GM23338 (cell line): Measurements from ENCODE around the gene DDX23. TPM values are rescaled to one million over a fixed set of nuclear protein-coding genes. Genes with fewer than 3 reads are reported as not detected.

Source experiments
- ATAC-seq: fragments of 200-7000 bp; cut with Tn5 transposase; 3 replicates; pipeline ENCODE4 v1.9.1; 2020
- DNase-seq: peaks from one replicate; pipeline ENCODE4 v3.0.0-alpha.2; 2015; ENCODE audit warnings: low spot score
- H2AFZ ChIP-seq: fragments of 200-600 bp; sonication (generic); 2 replicates; pipeline ENCODE4 v1.8.0; 2016; ENCODE audit warnings: antibody characterized with exemption, mild to moderate bottlenecking, moderate library complexity
- H3F3A ChIP-seq: fragments of 200-600 bp; sonication (generic); replicated peaks from 2 replicates; pipeline ENCODE4 v1.8.0; 2017; ENCODE audit warnings: antibody characterized with exemption, mixed run types, low read depth
- H3K27ac ChIP-seq: fragments of 200-600 bp; sonication (generic); 2 replicates; pipeline ENCODE4 v1.6.1; 2016; ENCODE audit warnings: low read depth
- H3K27me3 ChIP-seq: fragments of 200-600 bp; sonication (generic); 2 replicates; pipeline ENCODE4 v1.8.0; 2016; ENCODE audit warnings: mild to moderate bottlenecking, mixed run types, moderate library complexity; ENCODE audit not compliant: insufficient read depth
- H3K36me3 ChIP-seq: fragments of 200-600 bp; sonication (generic); 2 replicates; pipeline ENCODE4 v1.8.0; 2016; ENCODE audit warnings: mild to moderate bottlenecking; ENCODE audit not compliant: insufficient read depth
- H3K4me1 ChIP-seq: fragments of 200-600 bp; sonication (generic); 2 replicates; pipeline ENCODE4 v1.8.0; 2016; ENCODE audit warnings: mild to moderate bottlenecking, moderate library complexity; ENCODE audit not compliant: insufficient read depth
- H3K4me2 ChIP-seq: fragments of 200-600 bp; sonication (generic); 2 replicates; pipeline ENCODE4 v1.7.1; 2017; ENCODE audit warnings: mixed run types
- H3K4me3 ChIP-seq: fragments of 200-600 bp; sonication (generic); 2 replicates; pipeline ENCODE4 v1.6.1; 2016; ENCODE audit warnings: mixed run types
- H3K79me2 ChIP-seq: fragments of 200-600 bp; sonication (generic); replicated peaks from 2 replicates; pipeline ENCODE4 v1.8.0; 2017; ENCODE audit warnings: mild to moderate bottlenecking; ENCODE audit not compliant: insufficient read depth
- H3K9me2 ChIP-seq: fragments of 200-600 bp; sonication (generic); 2 replicates; pipeline ENCODE4 v1.8.0; 2017; ENCODE audit not compliant: insufficient read depth
- H4K20me1 ChIP-seq: fragments of 200-600 bp; sonication (generic); replicated peaks from 2 replicates; pipeline ENCODE4 v1.8.0; 2017; ENCODE audit warnings: mild to moderate bottlenecking; ENCODE audit not compliant: insufficient read depth
- H3K27ac Mint-ChIP-seq: 2 replicates; pipeline ENCODE4 v1.8.0; 2020; ENCODE audit warnings: inconsistent platforms, mild to moderate bottlenecking, moderate library complexity, mixed read lengths
- H3K27me3 Mint-ChIP-seq: 3 replicates; pipeline ENCODE4 v1.8.0; 2022; ENCODE audit warnings: low read depth, mild to moderate bottlenecking, moderate library complexity, mixed read lengths, inconsistent platforms; ENCODE audit not compliant: insufficient read depth, poor library complexity
- H3K36me3 Mint-ChIP-seq: 3 replicates; pipeline ENCODE4 v1.8.0; 2021; ENCODE audit warnings: low read depth, mild to moderate bottlenecking, inconsistent platforms, moderate library complexity, mixed read lengths
- H3K4me1 Mint-ChIP-seq: 3 replicates; pipeline ENCODE4 v1.8.0; 2020; ENCODE audit warnings: mild to moderate bottlenecking, inconsistent platforms, mixed read lengths
- H3K4me3 Mint-ChIP-seq: 3 replicates; pipeline ENCODE4 v1.8.0; 2021; ENCODE audit warnings: moderate library complexity, mild to moderate bottlenecking, inconsistent platforms, mixed read lengths
- H3K9me3 Mint-ChIP-seq: 3 replicates; pipeline ENCODE4 v1.8.0; 2020; ENCODE audit warnings: moderate library complexity, mild to moderate bottlenecking, inconsistent platforms, mixed read lengths
- EZH2phosphoT487 ChIP-seq: fragments of 200-600 bp; sonication (generic); IDR thresholded peaks from one replicate; pipeline ENCODE4 v1.8.1; 2018; ENCODE audit warnings: antibody characterized with exemption; ENCODE audit not compliant: unreplicated experiment
- NANOG ChIP-seq: IDR thresholded peaks from 2 replicates; pipeline ENCODE4 v1.6.1; 2016; ENCODE audit warnings: antibody characterized with exemption, borderline replicate concordance
- POLR2AphosphoS5 ChIP-seq: IDR thresholded peaks from 2 replicates; pipeline ENCODE4 v1.6.1; 2016; ENCODE audit warnings: antibody characterized with exemption, low read depth
- REST ChIP-seq: IDR thresholded peaks from one replicate; pipeline ENCODE4 v1.6.1; 2018; ENCODE audit warnings: antibody characterized with exemption; ENCODE audit not compliant: unreplicated experiment
- ZNF331 ChIP-seq: fragments of 250-450 bp; sonication (Bioruptor Pico); IDR thresholded peaks from 2 replicates; pipeline ENCODE4 v1.5.0; 2020; ENCODE audit warnings: low read depth, mild to moderate bottlenecking, moderate library complexity
- ZNF462 ChIP-seq: fragments of 250-450 bp; sonication (Bioruptor Pico); IDR thresholded peaks from 2 replicates; pipeline ENCODE4 v1.5.0; 2020; ENCODE audit warnings: mild to moderate bottlenecking, moderate library complexity
- polyA plus RNA-seq: library from polyadenylated mRNA; unstranded; fragments of >200 nt; fragmentation: Nextera tagmentation; extraction: Ambion mirVana; gene quantifications from 2 replicates; pipeline ENCODE4 v1.2.1, GENCODE V29; 2016
- total RNA-seq: library from RNA; depleted of rRNA; stranded (reverse); fragments of >200 nt; shearing (Covaris generic); gene quantifications from 2 replicates; pipeline ENCODE4 v1.2.3, GENCODE V29; 2014

The DDX23 gene
- total and polyA plus RNA-seq, 2 experiments from 2014 or later, result 31.7 to 78.5 TPM

GRCh38 chr12:48788524-48788853 is 63.5 kb downstream of the DDX23 start:
- Histone ChIP-seq H3K36me3 (no peaks in the 10 kb centered on the region), H3K27ac (no peak overlapping the region), H3K9me2 (no peaks in the 10 kb centered on the region), H3K4me2 (peak overlapping the region; percentile 93), H3K4me1 (peaks cover 12% of the 10 kb centered on the region), H3K79me2 (no peaks in the 10 kb centered on the region), H4K20me1 (no peaks in the 10 kb centered on the region), H3F3A (peaks cover 7% of the 10 kb centered on the region), H3K4me3 (peak overlapping the region; percentile 88), H2AFZ (peak overlapping the region; percentile 76), H3K27me3 (peaks cover 23% of the 10 kb centered on the region)
- Mint-ChIP-seq H3K27me3 (peaks cover 4% of the 10 kb centered on the region), H3K27ac (peak overlapping the region; percentile 65; the same call in 1 of the 2 replicates), H3K4me3 (peak overlapping the region; percentile 95), H3K36me3 (no peaks in the 10 kb centered on the region), H3K9me3 (no peaks in the 10 kb centered on the region), H3K4me1 (peaks cover 28% of the 10 kb centered on the region)
- TF ChIP-seq ZNF331 (no peak), REST (no peak), NANOG (no peak), EZH2phosphoT487 (no peak)
- ATAC-seq (no peak; the same call in 2 of the 3 replicates), DNase-seq (no peak)

- no peak overlapping the region for H3K27ac ChIP-seq
- peaks cover 23% of the 10 kb centered on the region for H3K27me3 ChIP-seq
- H3K4me2 ChIP-seq, result peak overlapping the region; percentile 93
- H3F3A ChIP-seq, result peaks cover 7% of the 10 kb centered on the region
- Mint-ChIP-seq H3K4me3 (peak overlapping the region; percentile 95), H3K4me1 (peaks cover 28% of the 10 kb centered on the region), H3K27me3 (peaks cover 4% of the 10 kb centered on the region), H3K27ac (peak overlapping the region; percentile 65; the same call in 1 of the 2 replicates), H3K9me3 (no peaks in the 10 kb centered on the region), H3K36me3 (no peaks in the 10 kb centered on the region)
- H4K20me1 ChIP-seq, result no peaks in the 10 kb centered on the region
- DNase-seq (no peak), ATAC-seq (peak; percentile 6)
- H3K36me3 ChIP-seq, result no peaks in the 10 kb centered on the region
- no peaks in the 10 kb centered on the region for H3K9me2 ChIP-seq
- no peaks in the 10 kb centered on the region for H3K79me2 ChIP-seq
- H3K4me3 ChIP-seq, result peak overlapping the region; percentile 88
- H2AFZ ChIP-seq, result peak overlapping the region; percentile 76
- peaks cover 12% of the 10 kb centered on the region for H3K4me1 ChIP-seq
- TF ChIP-seq POLR2AphosphoS5, result no peak
- TF ChIP-seq ZNF462 (CRISPR knock-in tag), result no peak
- TF ChIP-seq EZH2phosphoT487, result no peak
- TF ChIP-seq REST, result no peak
These were observed 64.0 kb downstream of the DDX23 start for GRCh38 chr12:48787791-48788523.
